Nephron progenitor cell (in vitro differentiated cells): ENCODE data around the gene STRIP1.

Experiments
- DNase-seq: peaks from one replicate; pipeline ENCODE4 v3.0.0; 2021
- H3K27ac Mint-ChIP-seq: 2 replicates; pipeline ENCODE4 v1.8.0; 2021; ENCODE audit warnings: mild to moderate bottlenecking, moderate library complexity, mixed read lengths
- H3K27me3 Mint-ChIP-seq: 2 replicates; pipeline ENCODE4 v1.8.0; 2021; ENCODE audit warnings: mild to moderate bottlenecking, low read depth, mixed read lengths; ENCODE audit not compliant: poor library complexity
- H3K36me3 Mint-ChIP-seq: 2 replicates; pipeline ENCODE4 v1.8.0; 2021; ENCODE audit warnings: low read depth, mixed read lengths
- H3K4me1 Mint-ChIP-seq: 2 replicates; pipeline ENCODE4 v1.8.0; 2021; ENCODE audit warnings: mixed read lengths
- H3K4me3 Mint-ChIP-seq: 2 replicates; pipeline ENCODE4 v1.8.0; 2021; ENCODE audit warnings: mild to moderate bottlenecking, moderate library complexity, mixed read lengths
- H3K9me3 Mint-ChIP-seq: 2 replicates; pipeline ENCODE4 v1.8.0; 2021; ENCODE audit warnings: mild to moderate bottlenecking, moderate library complexity, mixed read lengths
- CTCF ChIP-seq: fragments of 200-600 bp; sonication (generic); IDR thresholded peaks from 2 replicates; pipeline ENCODE4 v1.5.0; 2021; ENCODE audit warnings: antibody characterized with exemption

STRIP1 gene

GRCh38 chr1:110102081-110102480 lies 67.7 kb downstream of the STRIP1 start:
- peak overlapping the region; percentile 5 for H3K4me3 Mint-ChIP-seq
- peaks cover 59% of the 10 kb centered on the region for H3K27me3 Mint-ChIP-seq
- H3K4me1 Mint-ChIP-seq: peaks cover 62% of the 10 kb centered on the region
- no peaks in the 10 kb centered on the region for H3K9me3 Mint-ChIP-seq
- no peak for TF ChIP-seq CTCF
- H3K27ac Mint-ChIP-seq: no peak overlapping the region
- no peak for DNase-seq
- H3K36me3 Mint-ChIP-seq: no peaks in the 10 kb centered on the region
